Cardiac muscle cell (in vitro differentiated cells and primary cell): ENCODE results near the gene PTBP1. TPM values are rescaled to one million over a fixed set of nuclear protein-coding genes. Genes with fewer than 3 reads are reported as not detected.
A peak's percentile ranks its signal among the peaks of the same experiment; 100 is the strongest.

ENCODE experiments used
- DNase-seq, 2 donors: peaks; one replicate each; pipeline versions ENCODE4 v3.0.0 to v3.0.0-alpha.2; 2010 to 2017; ENCODE audit warnings: low read depth in 1 of 2, low spot score in 1 of 2
- H3K27ac ChIP-seq: fragments of 200-600 bp; sonication (generic); 2 replicates; pipeline ENCODE4 v1.5.1; 2016
- H3K27me3 ChIP-seq: fragments of 200-600 bp; sonication (generic); 2 replicates; pipeline ENCODE4 v1.6.0; 2016; ENCODE audit warnings: control low read depth
- H3K36me3 ChIP-seq: fragments of 200-600 bp; sonication (generic); 2 replicates; pipeline ENCODE4 v1.5.1; 2016; ENCODE audit warnings: control low read depth
- H3K4me1 ChIP-seq: fragments of 200-600 bp; sonication (generic); 2 replicates; pipeline ENCODE4 v1.8.1; 2017; ENCODE audit warnings: low read depth, mild to moderate bottlenecking, mixed run types
- H3K4me3 ChIP-seq: fragments of 200-600 bp; sonication (generic); 2 replicates; pipeline ENCODE4 v1.5.1; 2016; ENCODE audit warnings: mild to moderate bottlenecking
- H3K9me3 ChIP-seq: fragments of 200-600 bp; sonication (generic); 2 replicates; pipeline ENCODE4 v1.5.1; 2017; ENCODE audit warnings: low read depth, mild to moderate bottlenecking, control low read depth
- CTCF ChIP-seq: IDR thresholded peaks from 2 replicates; pipeline ENCODE4 v1.5.1; 2012; ENCODE audit warnings: low read depth, mild to moderate bottlenecking, low read length
- polyA plus RNA-seq: library from polyadenylated mRNA; unstranded; fragments of >200 nt; fragmentation: Nextera tagmentation; extraction: Ambion mirVana; gene quantifications from 2 replicates; pipeline ENCODE4 v1.2.1, GENCODE V29; 2016
- total RNA-seq: library from RNA; depleted of rRNA; stranded (reverse); fragments of >200 nt; gene quantifications from 2 replicates; pipeline ENCODE4 v1.2.3, GENCODE V29; 2016

PTBP1 gene
- total and polyA plus RNA-seq, 2 experiments from 2014 or later, result 92.7 to 110 TPM

- peak overlapping the region; percentile 52 for H3K27ac ChIP-seq
Measured at GRCh38 chr19:802498-803098, 5.3 kb downstream of the PTBP1 start.

GRCh38 chr19:803099-803561 lies 5.9 kb downstream of the PTBP1 start:
- no peak for TF ChIP-seq CTCF
- Histone ChIP-seq H3K4me1 (peaks cover 37% of the 10 kb centered on the region), H3K27me3 (no peaks in the 10 kb centered on the region), H3K27ac (peak overlapping the region; percentile 52), H3K9me3 (no peaks in the 10 kb centered on the region), H3K36me3 (peaks cover 41% of the 10 kb centered on the region), H3K4me3 (no peak overlapping the region)
- DNase-seq, result peak in 1 of 2 donors; percentile 0

More at GRCh38 chr19:802498-803098, 5.3 kb downstream of the PTBP1 start:
- H3K27me3 ChIP-seq, result no peaks in the 10 kb centered on the region
- no peak for TF ChIP-seq CTCF
- peaks cover 36% of the 10 kb centered on the region for H3K36me3 ChIP-seq
- H3K4me1 ChIP-seq, result peaks cover 37% of the 10 kb centered on the region
- peak in 1 of 2 donors; percentile 31 for DNase-seq
- H3K9me3 ChIP-seq, result no peaks in the 10 kb centered on the region
- no peak overlapping the region for H3K4me3 ChIP-seq

DNA sequence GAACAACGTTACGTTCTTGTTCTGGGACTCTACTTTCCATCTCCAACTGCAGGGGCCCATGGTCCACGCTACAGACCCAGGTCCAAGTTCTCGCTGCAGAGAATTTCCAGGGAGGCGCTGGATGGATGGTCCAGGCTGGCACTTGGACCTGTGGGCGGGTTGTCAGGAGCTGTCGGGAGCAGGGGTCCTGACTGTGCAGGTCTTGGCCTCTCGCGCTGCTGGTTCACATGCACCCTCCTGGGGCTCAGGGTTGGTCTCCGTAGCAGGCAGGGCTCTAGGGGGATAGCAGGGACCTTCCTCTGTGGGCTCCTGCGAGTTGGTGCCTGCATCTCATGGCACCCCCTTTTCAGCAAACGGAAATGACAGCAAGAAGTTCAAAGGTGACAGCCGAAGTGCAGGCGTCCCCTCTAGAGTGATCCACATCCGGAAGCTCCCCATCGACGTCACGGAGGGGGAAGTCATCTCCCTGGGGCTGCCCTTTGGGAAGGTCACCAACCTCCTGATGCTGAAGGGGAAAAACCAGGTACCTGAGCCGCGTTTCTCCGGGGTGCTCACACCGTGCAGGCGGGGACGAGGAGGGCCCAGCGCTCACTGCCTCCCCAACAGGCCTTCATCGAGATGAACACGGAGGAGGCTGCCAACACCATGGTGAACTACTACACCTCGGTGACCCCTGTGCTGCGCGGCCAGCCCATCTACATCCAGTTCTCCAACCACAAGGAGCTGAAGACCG lies 6.6 kb downstream of the PTBP1 start:
- peaks cover 37% of the 10 kb centered on the region for H3K4me1 ChIP-seq
- no peaks in the 10 kb centered on the region for H3K27me3 ChIP-seq
- H3K27ac ChIP-seq, result peak overlapping the region; percentile 17
- no peak overlapping the region for H3K4me3 ChIP-seq
- H3K36me3 ChIP-seq, result peaks cover 45% of the 10 kb centered on the region
- TF ChIP-seq CTCF, result no peak
- H3K9me3 ChIP-seq, result no peaks in the 10 kb centered on the region
- peak in 1 of 2 donors; percentile 0 for DNase-seq

DNA sequence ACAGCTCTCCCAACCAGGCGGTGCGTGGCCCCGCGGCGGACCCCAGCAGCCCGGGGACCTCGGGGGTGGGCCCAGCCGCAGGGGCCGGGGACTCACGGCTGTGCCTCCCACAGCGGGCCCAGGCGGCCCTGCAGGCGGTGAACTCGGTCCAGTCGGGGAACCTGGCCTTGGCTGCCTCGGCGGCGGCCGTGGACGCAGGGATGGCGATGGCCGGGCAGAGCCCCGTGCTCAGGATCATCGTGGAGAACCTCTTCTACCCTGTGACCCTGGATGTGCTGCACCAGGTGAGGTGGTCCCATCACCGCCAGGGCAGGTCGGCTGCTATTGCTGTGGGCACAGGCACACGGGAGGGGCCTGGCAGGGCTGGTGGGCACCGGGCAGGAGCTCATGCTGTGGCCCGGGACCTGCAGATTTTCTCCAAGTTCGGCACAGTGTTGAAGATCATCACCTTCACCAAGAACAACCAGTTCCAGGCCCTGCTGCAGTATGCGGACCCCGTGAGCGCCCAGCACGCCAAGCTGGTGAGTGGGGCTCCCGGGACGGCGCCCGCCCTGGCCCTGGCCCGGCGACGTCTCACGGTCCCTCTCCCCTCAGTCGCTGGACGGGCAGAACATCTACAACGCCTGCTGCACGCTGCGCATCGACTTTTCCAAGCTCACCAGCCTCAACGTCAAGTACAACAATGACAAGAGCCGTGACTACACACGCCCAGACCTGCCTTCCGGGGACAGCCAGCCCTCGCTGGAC lies 7.3 kb downstream of the PTBP1 start:
- peaks cover 52% of the 10 kb centered on the region for H3K36me3 ChIP-seq
- peaks cover 32% of the 10 kb centered on the region for H3K4me1 ChIP-seq
- no peak overlapping the region for H3K4me3 ChIP-seq
- no peaks in the 10 kb centered on the region for H3K27me3 ChIP-seq
- H3K9me3 ChIP-seq, result no peaks in the 10 kb centered on the region
- H3K27ac ChIP-seq, result peak overlapping the region; percentile 17
- DNase-seq, result no peak
- TF ChIP-seq CTCF, result no peak

GRCh38 chr19:805166-805551 lies 7.9 kb downstream of the PTBP1 start:
- Histone ChIP-seq H3K4me1 (peaks cover 26% of the 10 kb centered on the region), H3K27me3 (no peaks in the 10 kb centered on the region), H3K4me3 (no peak overlapping the region), H3K27ac (no peak overlapping the region), H3K36me3 (peaks cover 58% of the 10 kb centered on the region), H3K9me3 (no peaks in the 10 kb centered on the region)
- TF ChIP-seq CTCF, result no peak
- DNase-seq, result no peak
